ENCODE data around the gene ELMO1. TPM values are rescaled to one million over a fixed set of nuclear protein-coding genes. Genes with fewer than 3 reads are reported as not detected.

Gene ELMO1
- total RNA-seq, 1 experiment from 2014 or later: 1.1 TPM

- Histone ChIP-seq H3K4me1 (ENCODE audit: control insufficient read depth in 1 of 2, insufficient read depth in 2 of 2, low read length in 2 of 2) (no peaks in the 10 kb centered on the region), H3K9me2 (ENCODE audit: insufficient read depth) (no peaks in the 10 kb centered on the region), H3K79me2 (ENCODE audit: insufficient read depth, low read length) (no peaks in the 10 kb centered on the region), H3K4me3 (replicated peaks in 1 of 2; ENCODE audit: low read depth in 1 of 2, low read length in 2 of 2) (no peak overlapping the region), H3K36me3 (ENCODE audit: control insufficient read depth in 1 of 2, insufficient read depth in 2 of 2, low read length in 2 of 2) (no peaks in the 10 kb centered on the region), H2AFZ (ENCODE audit: low read depth, low read length, poor library complexity, severe bottlenecking) (no peak overlapping the region), H3K9me3 (ENCODE audit: control insufficient read depth in 1 of 2, insufficient read depth in 1 of 2, low read depth in 1 of 2, low read length in 2 of 2) (no peaks in the 10 kb centered on the region), H3K27ac (ENCODE audit: low read depth, low read length) (no peak overlapping the region), H3K27me3 (ENCODE audit: insufficient read depth, low read length) (no peaks in the 10 kb centered on the region), H4K20me1 (ENCODE audit: insufficient read depth) (no peaks in the 10 kb centered on the region), H3K4me2 (ENCODE audit: low read length) (no peak overlapping the region), H3K9ac (ENCODE audit: low read length) (no peak overlapping the region)
- RAD21 ChIA-PET (ENCODE audit: low non-redundant PET in 1 of 2, low total read pairs in 2 of 2, uncharacterized antibody in 2 of 2, unreplicated experiment in 2 of 2): interaction anchor here in 1 of 2 experiments (0.7 kb wide), 1 partner anchor 18 kb away, joined by 4 read pairs; no protein-coding TSS in a partner anchor
- DNase-seq (ENCODE audit: low read depth, low spot score) (no peak), ATAC-seq (no peak)
- no TSS peak for BruUV-seq (replicated peaks)
- POLR2A ChIA-PET: no interaction called here
- intact Hi-C loops (cut with micrococcal nuclease): no loop called here
- TF ChIP-seq ZNF274 (IDR thresholded peaks at IDR 0.05; ENCODE audit: low read depth, low read length) (no peak), MAX (IDR thresholded peaks at IDR 0.05) (no peak), ATF3 (IDR thresholded peaks at IDR 0.05) (no peak), ELF1 (IDR thresholded peaks at IDR 0.05; ENCODE audit: borderline replicate concordance, low read depth) (no peak), ZFX (IDR thresholded peaks at IDR 0.05) (no peak), EZH2phosphoT487 (IDR thresholded peaks at IDR 0.05; ENCODE audit: borderline replicate concordance) (no peak), SP1 (IDR thresholded peaks at IDR 0.05; ENCODE audit: low read depth) (no peak), REST (IDR thresholded peaks at IDR 0.05; ENCODE audit: low read depth) (no peak), SIN3A (IDR thresholded peaks at IDR 0.05; ENCODE audit: low read depth) (no peak), SRF (IDR thresholded peaks at IDR 0.05; ENCODE audit: low read depth) (no peak), CBX3 (IDR thresholded peaks at IDR 0.05; ENCODE audit: low read depth) (no peak), JUND (IDR thresholded peaks at IDR 0.05) (no peak), POLR2A (IDR thresholded peaks at IDR 0.05; ENCODE audit: borderline replicate concordance, extremely low read depth, insufficient read depth, insufficient read length) (no peak), YY1 (IDR thresholded peaks at IDR 0.05; ENCODE audit: extremely low read depth, insufficient replicate concordance, low read depth, low read length) (no peak), EGR1 (IDR thresholded peaks at IDR 0.05; ENCODE audit: low read depth) (no peak)
- CTCF ChIA-PET: no interaction called here
These were observed 397.9 kb downstream of the ELMO1 start for GRCh38 chr7:37050801-37051200.
